Gastrocnemius medialis (tissue), 4 donors: ENCODE results near the gene HACD1.

ENCODE experiments used
- POLR2A ChIP-seq, 2 donors: fragments of 450-650 bp; IDR thresholded peaks; one replicate each; pipeline ENCODE4 v1.6.1; 2017; ENCODE audit warnings: antibody characterized with exemption in 2 of 2, mild to moderate bottlenecking in 2 of 2, moderate library complexity in 2 of 2
- TF ChIP-seq, protein P1 (sequence below), 5 experiments: fragments of 450-650 bp in 3 of 5; fragments of 200-600 bp in 2 of 5; sonication (generic) in 2 of 5; IDR thresholded peaks in 4 of 5; conservative IDR thresholded peaks in 1 of 5; 1 replicate in 4 of 5; 2 replicates in 1 of 5; pipeline ENCODE4 v1.5.1; 2016 to 2019; ENCODE audit warnings: antibody characterized with exemption in 5 of 5, mild to moderate bottlenecking in 3 of 5, moderate library complexity in 3 of 5

DNA sequence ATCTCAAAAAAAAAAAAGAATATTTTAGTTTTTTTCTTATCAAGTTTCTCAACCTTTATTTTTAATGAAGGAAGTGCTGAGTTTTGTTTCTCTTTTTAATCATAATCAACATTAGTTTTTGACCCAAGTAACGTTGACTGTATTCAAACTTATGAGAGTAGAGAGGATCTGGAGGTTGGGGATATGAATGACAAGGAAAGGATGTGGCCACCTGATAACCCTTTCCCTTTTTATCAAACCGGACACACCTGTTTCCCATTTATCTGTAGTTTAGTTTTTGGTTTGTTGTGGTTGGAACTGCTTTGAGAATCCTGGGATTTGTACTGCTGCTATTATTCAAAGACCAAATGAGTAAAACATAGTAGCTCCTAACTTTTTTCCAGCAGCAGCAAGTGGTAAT lies 38.6 kb downstream of the HACD1 start:
- TF ChIP-seq, protein P1, sequence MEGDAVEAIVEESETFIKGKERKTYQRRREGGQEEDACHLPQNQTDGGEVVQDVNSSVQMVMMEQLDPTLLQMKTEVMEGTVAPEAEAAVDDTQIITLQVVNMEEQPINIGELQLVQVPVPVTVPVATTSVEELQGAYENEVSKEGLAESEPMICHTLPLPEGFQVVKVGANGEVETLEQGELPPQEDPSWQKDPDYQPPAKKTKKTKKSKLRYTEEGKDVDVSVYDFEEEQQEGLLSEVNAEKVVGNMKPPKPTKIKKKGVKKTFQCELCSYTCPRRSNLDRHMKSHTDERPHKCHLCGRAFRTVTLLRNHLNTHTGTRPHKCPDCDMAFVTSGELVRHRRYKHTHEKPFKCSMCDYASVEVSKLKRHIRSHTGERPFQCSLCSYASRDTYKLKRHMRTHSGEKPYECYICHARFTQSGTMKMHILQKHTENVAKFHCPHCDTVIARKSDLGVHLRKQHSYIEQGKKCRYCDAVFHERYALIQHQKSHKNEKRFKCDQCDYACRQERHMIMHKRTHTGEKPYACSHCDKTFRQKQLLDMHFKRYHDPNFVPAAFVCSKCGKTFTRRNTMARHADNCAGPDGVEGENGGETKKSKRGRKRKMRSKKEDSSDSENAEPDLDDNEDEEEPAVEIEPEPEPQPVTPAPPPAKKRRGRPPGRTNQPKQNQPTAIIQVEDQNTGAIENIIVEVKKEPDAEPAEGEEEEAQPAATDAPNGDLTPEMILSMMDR (IDR thresholded peaks at IDR 0.05 in 4 of 5, conservative IDR thresholded peaks at IDR 0.05 in 1 of 5) = no peak
- TF ChIP-seq POLR2A (IDR thresholded peaks at IDR 0.05) = no peak
